Sigmoid colon (tissue), 7 donors: ENCODE results near the gene NPTX1. TPM values are rescaled to one million over a fixed set of nuclear protein-coding genes. Genes with fewer than 3 reads are reported as not detected.

ENCODE experiments used
- DNase-seq: peaks from one replicate; pipeline ENCODE4 v3.0.0-alpha.2; 2019
- H3K27ac ChIP-seq, 4 donors: fragments of 200-600 bp; sonication (generic); one replicate each; pipeline ENCODE4 v1.5.1; 2016 to 2019; ENCODE audit warnings: mild to moderate bottlenecking in 1 of 4
- H3K27me3 ChIP-seq, 3 donors: fragments of 200-600 bp; sonication (generic); one replicate each; pipeline ENCODE4 v1.5.1; 2019; ENCODE audit warnings: mild to moderate bottlenecking in 1 of 3
- H3K36me3 ChIP-seq, 4 donors: fragments of 200-600 bp; sonication (generic); one replicate each; pipeline ENCODE4 v1.5.1; 2016 to 2019
- H3K4me1 ChIP-seq, 4 donors: fragments of 200-600 bp; sonication (generic); one replicate each; pipeline ENCODE4 v1.5.1; 2017 to 2019
- H3K4me3 ChIP-seq, 4 donors: fragments of 200-600 bp; sonication (generic); one replicate each; pipeline ENCODE4 v1.5.1; 2017 to 2019; ENCODE audit warnings: mild to moderate bottlenecking in 2 of 4, moderate library complexity in 1 of 4
- H3K9me3 ChIP-seq, 4 donors: fragments of 200-600 bp in 3 of 4; sonication (generic) in 3 of 4; one replicate each; pipeline versions ENCODE4 v1.5.1 to v1.6.1; 2013 to 2019
- CTCF ChIP-seq, 4 experiments: fragments of 450-650 bp in 3 of 4; fragments of 200-600 bp in 1 of 4; IDR thresholded peaks; one replicate each; pipeline ENCODE4 v1.5.1; 2016 to 2019; ENCODE audit warnings: antibody characterized with exemption in 4 of 4, mild to moderate bottlenecking in 3 of 4, moderate library complexity in 2 of 4
- EP300 ChIP-seq, 4 donors: sonication (generic); formaldehyde crosslinking; IDR thresholded peaks; one replicate each; pipeline ENCODE4 v1.6.1; 2017; ENCODE audit warnings: antibody characterized with exemption in 4 of 4
- POLR2A ChIP-seq, 2 donors: fragments of 450-650 bp; IDR thresholded peaks; one replicate each; pipeline ENCODE4 v1.6.1; 2016; ENCODE audit warnings: antibody characterized with exemption in 2 of 2, mild to moderate bottlenecking in 2 of 2, moderate library complexity in 2 of 2
- POLR2AphosphoS5 ChIP-seq, 4 donors: sonication (generic); formaldehyde crosslinking; IDR thresholded peaks; one replicate each; pipeline ENCODE4 v1.6.1; 2017; ENCODE audit warnings: antibody characterized with exemption in 4 of 4
- WGBS, 2 donors: extraction: QIAGEN DNeasy Blood & Tissue Kit; methylation state at CpG; one replicate each; pipeline ENCODE4 v1.1.7; 2013; 5-methylcytosine and 5-hydroxymethylcytosine counted together
- intact Hi-C: fragments of 100-400 bp; cut with DNase I; formaldehyde crosslinking; loops from one replicate; pipeline ENCODE4 v1.15.1; 2023
- polyA plus RNA-seq, 3 donors: library from polyadenylated mRNA; stranded (reverse); fragments of 200-250 nt; gene quantifications; one replicate each; pipeline ENCODE4 v1.2.3, GENCODE V29; 2013
- total RNA-seq, 4 donors: library from RNA; depleted of rRNA; stranded (reverse); fragments of >200 nt; gene quantifications; one replicate each; pipeline ENCODE4 v1.1.0, GENCODE V29; 2016
- donor health status: healthy with polysubstance abuse.
- donor health status: Bipolar disorder and iron deficiency.
- donor health status: healthy.

The NPTX1 gene
- total and polyA plus RNA-seq, 7 donors, result 0.60 to 67.3 (median 36.9) TPM

- Histone ChIP-seq H3K4me3 (peak overlapping the region in 3 of 4 donors; percentile 1 to 28 (median 14)), H3K4me1 (peaks cover 3 to 46% (median 31%) of the 10 kb centered on the region in 4 donors)
- DNase-seq, result peak; percentile 89
Observed at GRCh38 chr17:80498242-80498919, 22.0 kb upstream of the NPTX1 start.

GRCh38 chr17:80497726-80498241, 21.4 kb upstream of the NPTX1 start:
- no peak for DNase-seq
- no peak for TF ChIP-seq CTCF (IDR thresholded peaks at IDR 0.05)
- no peak for TF ChIP-seq POLR2AphosphoS5 (IDR thresholded peaks at IDR 0.05)
- Histone ChIP-seq H3K9me3 (no peaks in the 10 kb centered on the region), H3K27ac (peak overlapping the region in 3 of 4 donors; percentile 39 to 84 (median 80)), H3K4me1 (peaks cover 3 to 44% (median 30%) of the 10 kb centered on the region in 4 donors), H3K36me3 (no peaks in the 10 kb centered on the region), H3K27me3 (peaks cover 0 to 2% (median 0%) of the 10 kb centered on the region in 3 donors), H3K4me3 (peak overlapping the region in 2 of 4 donors; percentile 14 to 28)
- 74 to 75% methylated on average over 10 of the region's 10 CpGs for WGBS, 2 donors
- intact Hi-C loops, result no loop called here

More at GRCh38 chr17:80498242-80498919, 22.0 kb upstream of the NPTX1 start:
- WGBS, 2 donors, result 54 to 63% methylated on average over 30 of the region's 30 CpGs
- H3K9me3 ChIP-seq, result no peaks in the 10 kb centered on the region
- no peaks in the 10 kb centered on the region for H3K27me3 ChIP-seq
- no peaks in the 10 kb centered on the region for H3K36me3 ChIP-seq
- intact Hi-C loops, result no loop called here
- TF ChIP-seq EP300 (IDR thresholded peaks at IDR 0.05) (no peak), POLR2AphosphoS5 (IDR thresholded peaks at IDR 0.05) (peak in 3 of 4 donors; percentile 27 to 55 (median 47))
- H3K27ac ChIP-seq, result peak overlapping the region in 3 of 4 donors; percentile 39 to 84 (median 80)

GRCh38 chr17:80494547-80494946, 18.1 kb upstream of the NPTX1 start:
- no peak for TF ChIP-seq EP300 (IDR thresholded peaks at IDR 0.05)
- TF ChIP-seq CTCF (IDR thresholded peaks at IDR 0.05), result no peak
- TF ChIP-seq POLR2AphosphoS5 (IDR thresholded peaks at IDR 0.05), result no peak
- no peaks in the 10 kb centered on the region for H3K36me3 ChIP-seq
- H3K27ac ChIP-seq, result no peak overlapping the region
- H3K4me1 ChIP-seq, result peaks cover 0 to 16% (median 9%) of the 10 kb centered on the region in 4 donors
- H3K4me3 ChIP-seq, result no peak overlapping the region
- DNase-seq, result no peak
- WGBS, 2 donors, result 41 to 80% methylated on average over 7 of the region's 7 CpGs
- intact Hi-C loops, result no loop called here
- peaks cover 0 to 14% (median 0%) of the 10 kb centered on the region in 3 donors for H3K27me3 ChIP-seq
- H3K9me3 ChIP-seq, result no peaks in the 10 kb centered on the region

- peaks cover 0 to 16% (median 3%) of the 10 kb centered on the region in 3 donors for H3K27me3 ChIP-seq
- H3K9me3 ChIP-seq, result peaks cover 0 to under 1% (median 0%) of the 10 kb centered on the region in 4 donors
- H3K36me3 ChIP-seq, result no peaks in the 10 kb centered on the region
- no peak overlapping the region for H3K27ac ChIP-seq
- no peak overlapping the region for H3K4me3 ChIP-seq
- WGBS, 2 donors, result 83 to 84% methylated on average over 21 of the region's 21 CpGs
- intact Hi-C loops, result no loop called here
- H3K4me1 ChIP-seq, result no peaks in the 10 kb centered on the region
- no peak for DNase-seq
- TF ChIP-seq EP300 (IDR thresholded peaks at IDR 0.05) (no peak), POLR2A (IDR thresholded peaks at IDR 0.05) (no peak), CTCF (IDR thresholded peaks at IDR 0.05) (no peak), POLR2AphosphoS5 (IDR thresholded peaks at IDR 0.05) (no peak)
Observed at GRCh38 chr17:80492343-80493136, 16.1 kb upstream of the NPTX1 start.
